OCI-LY7 (cell line): ENCODE data around the gene MARCHF11. TPM values are rescaled to one million over a fixed set of nuclear protein-coding genes. Genes with fewer than 3 reads are reported as not detected.

ENCODE experiments used
- BruUV-seq: library from RNA; stranded (reverse); fragments of 400-500 nt; replicated peaks from 2 replicates; lab custom pipeline; 2021; lab: Mats Ljungman, UMichigan
- CTCF ChIA-PET: fragments of 300-600 bp; sonication (Branson Sonifier 250); formaldehyde crosslinking; loops from one replicate; lab custom pipeline; 2022; ENCODE audit warnings: antibody characterized with exemption; ENCODE audit not compliant: unreplicated experiment; lab: Charles Lee
- POLR2A ChIA-PET: fragments of 300-600 bp; sonication (Branson Sonifier 250); formaldehyde crosslinking; loops from one replicate; lab custom pipeline; 2022; ENCODE audit warnings: antibody characterized with exemption; lab: Charles Lee
- DNase-seq: peaks from one replicate; pipeline ENCODE4 v3.0.0-alpha.2; 2015; ENCODE audit warnings: low spot score
- H2AFZ ChIP-seq: fragments of 200-600 bp; sonication (generic), shearing (Covaris generic); 2 replicates; pipeline ENCODE4 v1.6.1; 2014; ENCODE audit warnings: mild to moderate bottlenecking, antibody characterized with exemption, low read length, moderate library complexity
- H3K27ac ChIP-seq: fragments of 200-600 bp; sonication (generic); 2 replicates; pipeline ENCODE4 v1.5.1; 2014; ENCODE audit warnings: mixed run types, low read depth, mild to moderate bottlenecking, moderate library complexity, low read length, inconsistent platforms; ENCODE audit not compliant: poor library complexity, severe bottlenecking
- H3K36me3 ChIP-seq: fragments of 200-600 bp; sonication (generic); 2 replicates; pipeline ENCODE4 v1.6.1; 2014; ENCODE audit warnings: mild to moderate bottlenecking, antibody characterized with exemption, low read length, moderate library complexity, mixed read lengths; ENCODE audit not compliant: insufficient read depth
- H3K4me1 ChIP-seq: fragments of 200-600 bp; sonication (generic); 2 replicates; pipeline ENCODE4 v1.5.1; 2014; ENCODE audit warnings: mild to moderate bottlenecking, low read length; ENCODE audit not compliant: insufficient read depth, poor library complexity, severe bottlenecking
- H3K4me2 ChIP-seq: fragments of 200-600 bp; sonication (generic); 2 replicates; pipeline ENCODE4 v1.6.1; 2014; ENCODE audit warnings: mild to moderate bottlenecking, low read length
- H3K4me3 ChIP-seq: fragments of 200-600 bp; sonication (generic); 2 replicates; pipeline ENCODE4 v1.5.1; 2014; ENCODE audit warnings: mild to moderate bottlenecking, low read depth, low read length; ENCODE audit not compliant: poor library complexity, severe bottlenecking
- H3K79me2 ChIP-seq: fragments of 200-600 bp; sonication (generic); 2 replicates; pipeline ENCODE4 v1.6.1; 2016; ENCODE audit warnings: low read depth, mild to moderate bottlenecking, low read length, moderate library complexity, mixed read lengths; ENCODE audit not compliant: insufficient read depth
- H3K9me2 ChIP-seq: fragments of 200-600 bp; sonication (generic); 2 replicates; pipeline ENCODE4 v1.6.1; 2016; ENCODE audit warnings: mild to moderate bottlenecking, low read length, mixed read lengths; ENCODE audit not compliant: insufficient read depth
- H3K9me3 ChIP-seq: fragments of 200-600 bp; sonication (generic); 2 replicates; pipeline ENCODE4 v1.6.1; 2014; ENCODE audit warnings: mild to moderate bottlenecking, mixed run types, low read length, mixed read lengths
- H4K20me1 ChIP-seq: fragments of 200-600 bp; sonication (generic); 2 replicates; pipeline ENCODE4 v1.6.1; 2014; ENCODE audit warnings: mild to moderate bottlenecking, antibody characterized with exemption, low read length, moderate library complexity, mixed read lengths; ENCODE audit not compliant: insufficient read depth
- CTCF ChIP-seq: fragments of 200-600 bp; sonication (generic); conservative IDR thresholded peaks from 2 replicates; pipeline ENCODE4 v1.5.1; 2014; ENCODE audit warnings: mild to moderate bottlenecking, antibody characterized with exemption, low read length, moderate library complexity, mixed read lengths
- EZH2phosphoT487 ChIP-seq: fragments of 200-600 bp; sonication (generic); IDR thresholded peaks from 2 replicates; pipeline ENCODE4 v1.6.1; 2018; ENCODE audit warnings: low read depth, borderline replicate concordance, mild to moderate bottlenecking, mixed run types, antibody characterized with exemption, low read length, moderate library complexity, mixed read lengths
- intact Hi-C: fragments of 100-400 bp; cut with micrococcal nuclease; formaldehyde crosslinking; loops from one replicate; pipeline ENCODE4 v1.10.0; 2022; ENCODE audit not compliant: unreplicated experiment
- total RNA-seq, 2 experiments: library from RNA; depleted of rRNA in 1 of 2; stranded (reverse); fragments of >200 nt in 1 of 2; shearing (Covaris generic) in 1 of 2; gene quantifications; 2 replicates each; pipeline ENCODE4 v1.2.3, GENCODE V29; 2014 to 2022

The MARCHF11 gene
- total RNA-seq, 2 experiments from 2014 or later: not detected

DNA sequence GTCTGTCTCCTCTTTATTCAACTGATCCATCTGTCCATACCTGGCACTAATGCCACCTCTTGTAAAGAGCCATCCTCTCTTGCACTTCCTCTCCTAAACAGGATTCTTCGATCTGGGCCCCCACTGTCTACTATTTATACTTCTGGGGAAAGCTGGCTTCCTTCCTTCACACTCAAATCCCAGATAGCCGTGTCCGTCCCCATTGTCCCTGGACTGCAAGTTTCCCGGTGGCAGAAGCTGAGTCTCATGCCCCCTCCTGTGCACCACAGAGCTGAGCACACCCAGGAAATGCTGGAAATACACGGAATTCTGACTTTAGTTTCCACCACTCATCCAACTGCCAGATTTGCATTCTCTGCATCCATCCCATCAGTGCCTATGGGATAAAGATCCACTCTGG is 84.0 kb downstream of the MARCHF11 start:
- H3K4me2 ChIP-seq: no peak overlapping the region
- intact Hi-C loops: no loop called here
- no peaks in the 10 kb centered on the region for H4K20me1 ChIP-seq
- no peak for TF ChIP-seq CTCF
- TF ChIP-seq EZH2phosphoT487: no peak
- no peak overlapping the region for H2AFZ ChIP-seq
- ChIA-PET POLR2A (interaction anchor here (0.6 to 1.3 kb wide), 2 partner anchors 32 to 816 kb away, joined by 3 to 5 read pairs; no protein-coding TSS in a partner anchor), CTCF (no interaction called here)
- no peaks in the 10 kb centered on the region for H3K4me1 ChIP-seq
- no peak overlapping the region for H3K4me3 ChIP-seq
- H3K79me2 ChIP-seq: no peaks in the 10 kb centered on the region
- BruUV-seq: no TSS peak
- no peaks in the 10 kb centered on the region for H3K9me3 ChIP-seq
- no peak for DNase-seq
- no peaks in the 10 kb centered on the region for H3K9me2 ChIP-seq
- H3K27ac ChIP-seq: no peak overlapping the region
- H3K36me3 ChIP-seq: no peaks in the 10 kb centered on the region

DNA sequence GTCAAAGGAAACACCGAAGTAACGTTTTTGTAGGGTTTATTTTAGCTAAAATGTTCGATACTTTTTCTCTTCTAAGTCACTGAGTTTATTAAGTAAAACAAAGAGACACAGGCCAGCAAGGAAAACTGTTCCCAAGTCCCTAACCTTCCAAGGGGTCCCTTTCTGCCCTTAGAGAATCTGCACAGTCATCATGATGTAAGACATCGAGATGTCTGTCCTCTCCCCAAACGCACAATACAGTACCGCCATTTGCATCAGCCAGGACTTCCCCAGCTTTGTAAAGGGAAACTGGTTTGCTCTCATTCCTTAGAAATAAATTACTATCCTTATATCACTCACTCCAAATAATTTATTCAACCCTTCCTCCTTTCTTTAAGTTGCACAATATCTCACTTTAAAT is 89.3 kb downstream of the MARCHF11 start:
- no peak for TF ChIP-seq EZH2phosphoT487
- DNase-seq: no peak
- Histone ChIP-seq H3K36me3 (no peaks in the 10 kb centered on the region), H3K4me1 (no peaks in the 10 kb centered on the region), H3K79me2 (no peaks in the 10 kb centered on the region), H3K9me2 (no peaks in the 10 kb centered on the region), H3K4me3 (no peak overlapping the region), H2AFZ (no peak overlapping the region), H3K9me3 (no peaks in the 10 kb centered on the region), H3K27ac (no peak overlapping the region), H3K4me2 (no peak overlapping the region), H4K20me1 (no peaks in the 10 kb centered on the region)
- intact Hi-C loops: no loop called here
- ChIA-PET CTCF (no interaction called here), POLR2A (no interaction called here)
- no TSS peak for BruUV-seq

GRCh38 chr5:16082982-16083381 is 96.6 kb downstream of the MARCHF11 start:
- no TSS peak for BruUV-seq
- intact Hi-C loops: no loop called here
- H3K27ac ChIP-seq: no peak overlapping the region
- no peaks in the 10 kb centered on the region for H4K20me1 ChIP-seq
- H3K9me2 ChIP-seq: no peaks in the 10 kb centered on the region
- ChIA-PET POLR2A (interaction anchor here (0.5 to 1.6 kb wide), 2 partner anchors 11 to 1296 kb away, joined by 3 to 4 read pairs; no protein-coding TSS in a partner anchor), CTCF (no interaction called here)
- H3K4me2 ChIP-seq: no peak overlapping the region
- no peak overlapping the region for H2AFZ ChIP-seq
- H3K79me2 ChIP-seq: no peaks in the 10 kb centered on the region
- H3K9me3 ChIP-seq: no peaks in the 10 kb centered on the region
- no peak for DNase-seq
- H3K36me3 ChIP-seq: no peaks in the 10 kb centered on the region
- no peak overlapping the region for H3K4me3 ChIP-seq
- H3K4me1 ChIP-seq: no peaks in the 10 kb centered on the region
- TF ChIP-seq CTCF (no peak), EZH2phosphoT487 (no peak)
